ENCODE measurements around the gene KANK4.

The KANK4 gene

DNA sequence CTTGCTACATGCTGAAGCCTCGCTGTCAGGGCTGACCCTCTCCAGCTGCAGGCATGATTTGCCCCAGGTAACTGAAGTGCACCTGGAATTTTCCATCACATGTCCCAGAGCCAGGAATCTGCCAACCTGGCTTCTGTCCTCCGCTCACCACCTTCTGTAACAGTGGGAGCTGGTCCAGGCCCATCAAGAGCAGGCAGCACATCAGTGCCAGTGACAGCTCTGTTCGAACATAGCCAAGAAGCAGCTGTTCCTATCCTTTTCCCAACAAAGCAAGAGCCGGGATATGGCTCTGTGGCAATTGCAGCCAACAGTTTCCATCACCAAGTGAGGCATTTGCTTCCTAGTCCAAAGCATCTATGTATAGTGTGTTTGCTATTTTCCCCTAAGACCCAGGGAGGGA lies 42.2 kb upstream of the KANK4 start:
- no peak overlapping the region for H3K4me2 ChIP-seq (ENCODE audit: insufficient read depth, low read length)
- H3K9ac ChIP-seq (ENCODE audit: low read depth, low read length) = no peak overlapping the region
- H3K4me1 ChIP-seq (ENCODE audit: insufficient read depth, low read length) = no peaks in the 10 kb centered on the region
- DNase-seq = no peak
- H3K27ac ChIP-seq (ENCODE audit: low read length) = no peak overlapping the region
- no peak for ATAC-seq (ENCODE audit: insufficient read depth, low read depth)
- no peak overlapping the region for H2AFZ ChIP-seq (ENCODE audit: low read depth, low read length)
- no peaks in the 10 kb centered on the region for H3K9me3 ChIP-seq (ENCODE audit: insufficient read depth, low read length, severe bottlenecking)
- TF ChIP-seq, protein P1, sequence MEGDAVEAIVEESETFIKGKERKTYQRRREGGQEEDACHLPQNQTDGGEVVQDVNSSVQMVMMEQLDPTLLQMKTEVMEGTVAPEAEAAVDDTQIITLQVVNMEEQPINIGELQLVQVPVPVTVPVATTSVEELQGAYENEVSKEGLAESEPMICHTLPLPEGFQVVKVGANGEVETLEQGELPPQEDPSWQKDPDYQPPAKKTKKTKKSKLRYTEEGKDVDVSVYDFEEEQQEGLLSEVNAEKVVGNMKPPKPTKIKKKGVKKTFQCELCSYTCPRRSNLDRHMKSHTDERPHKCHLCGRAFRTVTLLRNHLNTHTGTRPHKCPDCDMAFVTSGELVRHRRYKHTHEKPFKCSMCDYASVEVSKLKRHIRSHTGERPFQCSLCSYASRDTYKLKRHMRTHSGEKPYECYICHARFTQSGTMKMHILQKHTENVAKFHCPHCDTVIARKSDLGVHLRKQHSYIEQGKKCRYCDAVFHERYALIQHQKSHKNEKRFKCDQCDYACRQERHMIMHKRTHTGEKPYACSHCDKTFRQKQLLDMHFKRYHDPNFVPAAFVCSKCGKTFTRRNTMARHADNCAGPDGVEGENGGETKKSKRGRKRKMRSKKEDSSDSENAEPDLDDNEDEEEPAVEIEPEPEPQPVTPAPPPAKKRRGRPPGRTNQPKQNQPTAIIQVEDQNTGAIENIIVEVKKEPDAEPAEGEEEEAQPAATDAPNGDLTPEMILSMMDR (IDR thresholded peaks at IDR 0.05; ENCODE audit: borderline replicate concordance, extremely low read depth, low read length, poor library complexity, severe bottlenecking) = no peak
- no peak for TF ChIP-seq EZH2 (IDR thresholded peaks at IDR 0.05; ENCODE audit: borderline replicate concordance, low read depth, low read length, severe bottlenecking)
- no peaks in the 10 kb centered on the region for H3K27me3 ChIP-seq (ENCODE audit: insufficient read depth, low read length, poor library complexity)
- no peaks in the 10 kb centered on the region for H3K36me3 ChIP-seq (ENCODE audit: insufficient read depth, low read length)
- no peak overlapping the region for H3K4me3 ChIP-seq (ENCODE audit: low read depth in 1 of 2, low read length in 2 of 2)
- no peaks in the 10 kb centered on the region for H3K79me2 ChIP-seq (ENCODE audit: insufficient read depth, low read length)
- no peaks in the 10 kb centered on the region for H4K20me1 ChIP-seq (ENCODE audit: insufficient read depth, low read length)

DNA sequence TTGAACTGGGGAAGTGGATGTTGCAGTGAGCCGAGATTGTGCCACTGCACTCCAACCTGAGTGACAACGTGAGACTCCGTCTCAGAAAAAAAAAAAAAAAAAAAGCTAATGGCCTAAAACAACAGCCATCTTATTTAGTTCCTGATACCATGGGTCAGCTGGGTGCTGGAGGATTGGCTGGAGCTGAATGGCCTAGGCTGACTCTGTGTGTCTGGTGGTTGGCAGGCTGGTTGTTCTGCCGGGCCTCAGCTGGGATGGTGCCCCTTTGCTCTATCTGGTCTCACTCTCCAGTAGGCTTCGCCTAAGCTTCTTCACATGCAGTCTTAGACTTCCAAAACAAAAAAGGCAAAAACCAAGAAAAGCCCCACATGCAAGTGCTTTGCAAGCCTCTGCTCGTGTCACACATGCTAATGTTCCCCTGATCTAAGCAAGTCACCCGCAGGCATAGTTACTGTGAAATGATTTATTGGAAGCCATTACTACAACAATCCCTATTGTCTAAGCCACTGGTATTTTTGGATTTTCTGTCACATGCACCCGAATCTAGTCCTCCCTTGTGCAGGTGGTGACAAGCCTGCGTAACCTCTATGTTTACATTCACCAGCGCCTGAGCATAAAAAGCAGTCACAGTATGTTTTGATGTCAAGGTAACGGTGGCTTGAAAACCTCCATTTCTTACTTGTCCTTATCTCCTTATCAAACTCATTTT lies 39.6 kb upstream of the KANK4 start:
- Histone ChIP-seq H3K9ac (ENCODE audit: low read depth, low read length) (no peak overlapping the region), H4K20me1 (ENCODE audit: insufficient read depth, low read length) (no peaks in the 10 kb centered on the region), H3K27me3 (ENCODE audit: insufficient read depth, low read length, poor library complexity) (no peaks in the 10 kb centered on the region), H3K9me3 (ENCODE audit: insufficient read depth, low read length, severe bottlenecking) (no peaks in the 10 kb centered on the region), H3K4me2 (ENCODE audit: insufficient read depth, low read length) (no peak overlapping the region), H3K4me3 (ENCODE audit: low read depth in 1 of 2, low read length in 2 of 2) (no peak overlapping the region), H3K36me3 (ENCODE audit: insufficient read depth, low read length) (no peaks in the 10 kb centered on the region), H3K27ac (ENCODE audit: low read length) (no peak overlapping the region), H3K79me2 (ENCODE audit: insufficient read depth, low read length) (no peaks in the 10 kb centered on the region), H3K4me1 (ENCODE audit: insufficient read depth, low read length) (no peaks in the 10 kb centered on the region), H2AFZ (ENCODE audit: low read depth, low read length) (no peak overlapping the region)
- no peak for TF ChIP-seq EZH2 (IDR thresholded peaks at IDR 0.05; ENCODE audit: borderline replicate concordance, low read depth, low read length, severe bottlenecking)
- ATAC-seq (ENCODE audit: insufficient read depth, low read depth) = no peak
- DNase-seq = no peak

DNA sequence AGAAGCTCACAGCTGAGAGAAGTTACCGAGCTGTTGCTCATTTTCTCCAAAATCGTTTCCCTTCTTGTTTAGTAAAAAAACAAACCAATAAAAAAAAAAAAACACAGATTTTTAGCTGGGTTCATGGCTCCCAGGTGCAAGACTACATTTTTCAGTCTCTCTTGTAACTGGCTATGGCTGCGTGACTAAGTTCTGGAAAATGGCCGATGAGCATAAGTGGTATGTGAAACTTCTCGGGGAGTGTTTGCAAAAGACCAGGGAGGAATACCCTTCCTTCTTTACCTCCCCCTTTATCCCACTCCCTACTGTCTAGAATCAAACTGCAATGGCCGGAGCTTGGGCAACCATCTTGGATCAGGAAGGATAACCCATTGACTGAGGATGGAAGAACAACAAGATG lies 38.7 kb upstream of the KANK4 start:
- no peak for ATAC-seq (ENCODE audit: insufficient read depth, low read depth)
- H2AFZ ChIP-seq (ENCODE audit: low read depth, low read length) = no peak overlapping the region
- no peak overlapping the region for H3K4me3 ChIP-seq (ENCODE audit: low read depth in 1 of 2, low read length in 2 of 2)
- no peak overlapping the region for H3K27ac ChIP-seq (ENCODE audit: low read length)
- H3K9me3 ChIP-seq (ENCODE audit: insufficient read depth, low read length, severe bottlenecking) = no peaks in the 10 kb centered on the region
- no peak overlapping the region for H3K4me2 ChIP-seq (ENCODE audit: insufficient read depth, low read length)
- no peaks in the 10 kb centered on the region for H3K79me2 ChIP-seq (ENCODE audit: insufficient read depth, low read length)
- no peak overlapping the region for H3K9ac ChIP-seq (ENCODE audit: low read depth, low read length)
- H3K27me3 ChIP-seq (ENCODE audit: insufficient read depth, low read length, poor library complexity) = no peaks in the 10 kb centered on the region
- TF ChIP-seq, protein P1 (IDR thresholded peaks at IDR 0.05; ENCODE audit: borderline replicate concordance, extremely low read depth, low read length, poor library complexity, severe bottlenecking) = no peak
- no peak for TF ChIP-seq EZH2 (IDR thresholded peaks at IDR 0.05; ENCODE audit: borderline replicate concordance, low read depth, low read length, severe bottlenecking)
- DNase-seq = no peak
- no peaks in the 10 kb centered on the region for H3K36me3 ChIP-seq (ENCODE audit: insufficient read depth, low read length)
- H4K20me1 ChIP-seq (ENCODE audit: insufficient read depth, low read length) = no peaks in the 10 kb centered on the region
- H3K4me1 ChIP-seq (ENCODE audit: insufficient read depth, low read length) = no peaks in the 10 kb centered on the region

DNA sequence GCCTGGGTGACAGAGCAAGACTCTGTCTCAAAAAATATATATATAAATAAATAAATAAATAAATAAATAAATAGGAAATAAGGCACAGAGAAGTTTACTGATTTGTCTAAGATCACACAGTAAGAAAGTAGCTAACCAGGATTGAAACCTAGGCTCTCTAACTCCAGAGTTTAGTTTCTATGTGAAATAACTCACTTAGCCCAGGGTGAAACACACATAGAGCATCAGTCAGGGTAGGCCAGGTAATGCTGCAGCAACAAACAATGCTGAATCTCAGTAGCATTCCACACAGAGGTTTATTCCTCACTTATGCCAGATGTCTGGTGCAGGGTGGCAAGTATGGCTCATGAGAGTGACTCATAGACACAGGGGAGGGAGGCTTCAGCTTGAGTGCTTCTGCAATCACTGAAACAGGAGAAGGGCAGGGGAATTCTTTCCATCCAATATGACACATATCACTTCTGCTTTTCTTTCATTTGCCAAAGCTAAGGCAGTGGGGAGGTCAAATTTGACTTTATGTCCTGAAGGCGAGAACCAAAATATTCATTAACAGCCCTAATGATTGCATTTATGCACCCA lies 37.1 kb upstream of the KANK4 start:
- Histone ChIP-seq H3K4me2 (ENCODE audit: insufficient read depth, low read length) (no peak overlapping the region), H2AFZ (ENCODE audit: low read depth, low read length) (no peak overlapping the region), H3K27me3 (ENCODE audit: insufficient read depth, low read length, poor library complexity) (no peaks in the 10 kb centered on the region), H3K4me3 (ENCODE audit: low read depth in 1 of 2, low read length in 2 of 2) (no peak overlapping the region), H3K79me2 (ENCODE audit: insufficient read depth, low read length) (no peaks in the 10 kb centered on the region), H4K20me1 (ENCODE audit: insufficient read depth, low read length) (no peaks in the 10 kb centered on the region), H3K9me3 (ENCODE audit: insufficient read depth, low read length, severe bottlenecking) (no peaks in the 10 kb centered on the region), H3K36me3 (ENCODE audit: insufficient read depth, low read length) (no peaks in the 10 kb centered on the region), H3K27ac (ENCODE audit: low read length) (no peak overlapping the region), H3K4me1 (ENCODE audit: insufficient read depth, low read length) (no peaks in the 10 kb centered on the region), H3K9ac (ENCODE audit: low read depth, low read length) (no peak overlapping the region)
- no peak for DNase-seq
- TF ChIP-seq, protein P1 (IDR thresholded peaks at IDR 0.05; ENCODE audit: borderline replicate concordance, extremely low read depth, low read length, poor library complexity, severe bottlenecking) = no peak
- TF ChIP-seq EZH2 (IDR thresholded peaks at IDR 0.05; ENCODE audit: borderline replicate concordance, low read depth, low read length, severe bottlenecking) = no peak
- no peak for ATAC-seq (ENCODE audit: insufficient read depth, low read depth)
